ENCODE data around the gene SHANK2. TPM values are rescaled to one million over a fixed set of nuclear protein-coding genes. Genes with fewer than 3 reads are reported as not detected.

The SHANK2 gene
- total RNA-seq, 2 experiments from 2014 or later = not detected

DNA sequence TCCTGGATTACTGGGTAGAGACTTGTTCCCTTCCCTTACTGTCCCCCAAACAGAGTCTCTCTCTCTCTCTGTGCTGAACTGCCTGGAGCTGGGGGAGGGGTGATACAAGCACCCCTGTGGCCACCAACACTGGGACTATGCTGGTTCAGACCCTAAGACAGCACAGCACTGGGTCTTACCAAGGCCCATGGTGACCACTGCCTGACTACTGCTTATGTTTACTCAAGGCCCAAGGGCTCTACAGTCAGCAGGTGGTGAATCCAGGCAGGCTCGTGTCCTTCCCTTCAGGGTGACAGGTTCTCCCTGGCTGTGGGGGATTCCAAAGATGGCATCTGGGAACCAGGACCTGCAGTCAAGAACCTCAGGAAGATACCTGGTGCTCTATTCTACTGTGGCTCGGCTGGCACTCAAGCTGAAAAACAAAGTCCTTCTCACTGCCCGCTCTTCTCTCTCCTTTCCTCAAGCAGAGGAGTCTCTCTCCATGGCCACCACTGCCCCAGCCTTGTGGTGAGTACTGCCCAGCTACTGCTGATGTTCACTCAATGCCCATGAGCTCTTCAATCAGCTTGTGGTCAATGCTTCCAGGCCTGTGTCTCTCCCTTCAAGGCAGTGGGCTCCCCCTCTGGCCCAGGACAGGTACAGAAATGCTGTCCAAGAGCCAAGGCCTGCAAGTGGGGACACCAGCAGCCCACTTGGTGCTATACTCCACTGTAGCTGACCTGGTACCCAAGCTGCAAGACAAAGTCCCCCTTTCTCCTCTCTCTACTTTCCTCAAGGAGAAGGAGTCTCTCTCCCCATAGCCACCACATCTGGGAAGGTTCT is 41.8 kb upstream of the SHANK2 start:
- Histone ChIP-seq H3K9me3 (ENCODE audit: low read length) (0 out of 2 replicates have a peak, but pooled peaks cover under 1% of the 10 kb centered on the region), H4K20me1 (ENCODE audit: insufficient read depth, low read length) (no peaks in the 10 kb centered on the region), H3K36me3 (ENCODE audit: insufficient read depth, low read length) (no peaks in the 10 kb centered on the region), H3K4me1 (ENCODE audit: insufficient read depth, low read length, poor library complexity, severe bottlenecking) (no peaks in the 10 kb centered on the region), H3K9me2 (ENCODE audit: insufficient read depth, low read length) (no peaks in the 10 kb centered on the region), H3K4me3 (ENCODE audit: low read depth, low read length, poor library complexity, severe bottlenecking) (no peak overlapping the region), H2AFZ (ENCODE audit: low read length) (no peak overlapping the region), H3K27ac (ENCODE audit: low read depth, low read length, poor library complexity, severe bottlenecking) (no peak overlapping the region), H3K4me2 (ENCODE audit: low read length) (no peak overlapping the region), H3K79me2 (ENCODE audit: insufficient read depth, low read depth, low read length) (no peaks in the 10 kb centered on the region)
- intact Hi-C loops (cut with micrococcal nuclease; ENCODE audit: unreplicated experiment) = no loop called here
- BruUV-seq (replicated peaks) = no TSS peak
- DNase-seq (ENCODE audit: low spot score) = no peak
- ChIA-PET CTCF (ENCODE audit: unreplicated experiment) (no interaction called here), POLR2A (no interaction called here)
- TF ChIP-seq, protein P1, sequence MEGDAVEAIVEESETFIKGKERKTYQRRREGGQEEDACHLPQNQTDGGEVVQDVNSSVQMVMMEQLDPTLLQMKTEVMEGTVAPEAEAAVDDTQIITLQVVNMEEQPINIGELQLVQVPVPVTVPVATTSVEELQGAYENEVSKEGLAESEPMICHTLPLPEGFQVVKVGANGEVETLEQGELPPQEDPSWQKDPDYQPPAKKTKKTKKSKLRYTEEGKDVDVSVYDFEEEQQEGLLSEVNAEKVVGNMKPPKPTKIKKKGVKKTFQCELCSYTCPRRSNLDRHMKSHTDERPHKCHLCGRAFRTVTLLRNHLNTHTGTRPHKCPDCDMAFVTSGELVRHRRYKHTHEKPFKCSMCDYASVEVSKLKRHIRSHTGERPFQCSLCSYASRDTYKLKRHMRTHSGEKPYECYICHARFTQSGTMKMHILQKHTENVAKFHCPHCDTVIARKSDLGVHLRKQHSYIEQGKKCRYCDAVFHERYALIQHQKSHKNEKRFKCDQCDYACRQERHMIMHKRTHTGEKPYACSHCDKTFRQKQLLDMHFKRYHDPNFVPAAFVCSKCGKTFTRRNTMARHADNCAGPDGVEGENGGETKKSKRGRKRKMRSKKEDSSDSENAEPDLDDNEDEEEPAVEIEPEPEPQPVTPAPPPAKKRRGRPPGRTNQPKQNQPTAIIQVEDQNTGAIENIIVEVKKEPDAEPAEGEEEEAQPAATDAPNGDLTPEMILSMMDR (conservative IDR thresholded peaks at IDR 0.05; ENCODE audit: low read length) = no peak
- no peak for TF ChIP-seq EZH2phosphoT487 (IDR thresholded peaks at IDR 0.05; ENCODE audit: borderline replicate concordance, low read depth, low read length)

DNA sequence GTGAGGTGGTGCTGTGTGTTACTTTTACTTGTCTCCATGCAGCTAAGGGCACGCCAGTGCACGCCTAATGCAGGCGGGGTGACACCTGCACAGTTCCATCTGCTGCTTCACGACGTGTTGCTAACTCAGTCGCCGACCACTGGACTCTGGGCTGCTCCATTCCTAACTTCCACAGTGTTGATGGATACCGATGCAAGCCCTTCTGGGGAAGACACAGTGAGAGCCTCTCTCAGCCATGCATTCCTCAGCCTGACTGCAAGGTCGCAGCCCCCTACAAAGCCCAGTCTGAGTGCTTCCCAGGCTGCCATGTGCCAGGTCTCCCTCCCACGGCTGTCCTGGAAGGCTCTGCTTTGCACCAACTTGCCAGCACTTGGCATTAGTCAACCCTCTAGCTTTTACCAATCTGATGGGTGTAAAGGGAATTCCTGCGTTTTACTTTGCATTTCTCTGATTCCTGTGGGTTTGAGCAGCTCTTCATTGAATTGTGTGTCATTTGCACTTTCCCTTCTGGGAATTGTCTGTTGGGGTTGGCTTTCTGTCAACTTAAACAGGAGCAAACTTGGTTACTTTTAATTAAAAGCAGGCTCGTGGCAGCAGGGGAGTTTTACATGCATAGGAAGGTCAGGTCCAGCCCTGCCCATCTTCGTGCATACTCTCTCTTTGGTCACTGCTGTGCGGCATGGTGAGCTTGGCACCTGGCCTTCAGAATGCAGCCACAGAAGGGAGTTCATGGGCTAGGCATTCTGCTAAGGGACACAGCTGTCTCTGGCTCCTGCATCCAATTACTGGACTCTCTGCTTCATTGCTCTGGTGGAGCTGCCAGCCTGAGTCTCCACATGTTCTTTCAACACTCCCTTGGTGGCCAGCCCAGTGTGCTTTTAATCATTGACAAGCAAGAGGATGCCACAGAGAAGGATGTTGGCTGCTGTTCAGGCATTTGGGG is 34.6 kb upstream of the SHANK2 start:
- no TSS peak for BruUV-seq (replicated peaks)
- no peak overlapping the region for H3K4me2 ChIP-seq (ENCODE audit: low read length)
- H3K4me3 ChIP-seq (ENCODE audit: low read depth, low read length, poor library complexity, severe bottlenecking) = no peak overlapping the region
- H3K36me3 ChIP-seq (ENCODE audit: insufficient read depth, low read length) = no peaks in the 10 kb centered on the region
- H3K9me2 ChIP-seq (ENCODE audit: insufficient read depth, low read length) = no peaks in the 10 kb centered on the region
- H3K4me1 ChIP-seq (ENCODE audit: insufficient read depth, low read length, poor library complexity, severe bottlenecking) = no peaks in the 10 kb centered on the region
- H3K79me2 ChIP-seq (ENCODE audit: insufficient read depth, low read depth, low read length) = no peaks in the 10 kb centered on the region
- H2AFZ ChIP-seq (ENCODE audit: low read length) = no peak overlapping the region
- intact Hi-C loops (cut with micrococcal nuclease; ENCODE audit: unreplicated experiment) = no loop called here
- POLR2A ChIA-PET = no interaction called here
- no peak for DNase-seq (ENCODE audit: low spot score)
- H4K20me1 ChIP-seq (ENCODE audit: insufficient read depth, low read length) = no peaks in the 10 kb centered on the region
- H3K27ac ChIP-seq (ENCODE audit: low read depth, low read length, poor library complexity, severe bottlenecking) = no peak overlapping the region
- CTCF ChIA-PET (ENCODE audit: unreplicated experiment) = no interaction called here
- H3K9me3 ChIP-seq (ENCODE audit: low read length) = 0 out of 2 replicates have a peak, but pooled peaks cover 5% of the 10 kb centered on the region
- no peak for TF ChIP-seq EZH2phosphoT487 (IDR thresholded peaks at IDR 0.05; ENCODE audit: borderline replicate concordance, low read depth, low read length)
- TF ChIP-seq, protein P1 (conservative IDR thresholded peaks at IDR 0.05; ENCODE audit: low read length) = no peak

Measured in OCI-LY7 (cell line).